Measurements from ENCODE around the gene GGT1.

DNA sequence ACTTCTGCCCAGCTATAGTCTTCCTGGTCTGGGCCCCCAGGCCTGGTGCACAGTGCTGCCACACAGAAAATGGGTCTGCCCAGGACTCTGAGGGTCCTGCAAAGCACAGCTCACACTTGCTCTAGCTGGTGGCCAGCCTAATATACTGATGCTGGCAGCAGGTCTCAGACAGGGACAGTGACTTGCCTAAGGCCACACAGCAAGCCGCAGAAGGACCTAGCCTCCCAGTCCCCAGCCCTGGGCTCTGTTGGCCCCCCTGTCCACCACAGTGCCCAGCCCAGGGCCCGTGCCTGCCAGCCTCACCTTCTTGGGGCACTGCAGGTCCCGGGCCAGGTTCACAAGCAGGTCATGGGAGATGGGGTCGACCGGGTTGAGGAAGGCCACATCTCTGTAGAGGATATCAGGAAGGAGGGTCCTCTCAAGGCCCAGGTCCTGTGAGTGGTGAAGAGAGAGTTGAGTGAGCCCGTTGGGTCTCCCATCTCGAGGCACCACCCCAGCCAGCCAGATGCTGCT lies 13.4 kb upstream of the GGT1 start:
- TF ChIP-seq EZH2 (IDR thresholded peaks at IDR 0.05) (no peak), POLR2A (IDR thresholded peaks at IDR 0.05; ENCODE audit: borderline replicate concordance, extremely low read depth, insufficient read depth, insufficient read length) (no peak), ZNF274 (IDR thresholded peaks at IDR 0.05; ENCODE audit: low read depth, low read length) (no peak), SP1 (IDR thresholded peaks at IDR 0.05; ENCODE audit: low read depth) (no peak), POLR2AphosphoS5 (IDR thresholded peaks at IDR 0.05; ENCODE audit: low read depth, low read length) (no peak), EZH2phosphoT487 (IDR thresholded peaks at IDR 0.05; ENCODE audit: borderline replicate concordance) (no peak), YY1 (IDR thresholded peaks at IDR 0.05; ENCODE audit: extremely low read depth, insufficient replicate concordance, low read depth, low read length) (no peak)
- TF ChIP-seq, protein P1, sequence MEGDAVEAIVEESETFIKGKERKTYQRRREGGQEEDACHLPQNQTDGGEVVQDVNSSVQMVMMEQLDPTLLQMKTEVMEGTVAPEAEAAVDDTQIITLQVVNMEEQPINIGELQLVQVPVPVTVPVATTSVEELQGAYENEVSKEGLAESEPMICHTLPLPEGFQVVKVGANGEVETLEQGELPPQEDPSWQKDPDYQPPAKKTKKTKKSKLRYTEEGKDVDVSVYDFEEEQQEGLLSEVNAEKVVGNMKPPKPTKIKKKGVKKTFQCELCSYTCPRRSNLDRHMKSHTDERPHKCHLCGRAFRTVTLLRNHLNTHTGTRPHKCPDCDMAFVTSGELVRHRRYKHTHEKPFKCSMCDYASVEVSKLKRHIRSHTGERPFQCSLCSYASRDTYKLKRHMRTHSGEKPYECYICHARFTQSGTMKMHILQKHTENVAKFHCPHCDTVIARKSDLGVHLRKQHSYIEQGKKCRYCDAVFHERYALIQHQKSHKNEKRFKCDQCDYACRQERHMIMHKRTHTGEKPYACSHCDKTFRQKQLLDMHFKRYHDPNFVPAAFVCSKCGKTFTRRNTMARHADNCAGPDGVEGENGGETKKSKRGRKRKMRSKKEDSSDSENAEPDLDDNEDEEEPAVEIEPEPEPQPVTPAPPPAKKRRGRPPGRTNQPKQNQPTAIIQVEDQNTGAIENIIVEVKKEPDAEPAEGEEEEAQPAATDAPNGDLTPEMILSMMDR (IDR thresholded peaks at IDR 0.05 in 2 of 3, conservative IDR thresholded peaks at IDR 0.05 in 1 of 3; ENCODE audit: borderline replicate concordance in 1 of 3, insufficient read depth in 1 of 3, low read depth in 2 of 3, low read length in 2 of 3) = no peak
- TF ChIP-seq, protein P2, sequence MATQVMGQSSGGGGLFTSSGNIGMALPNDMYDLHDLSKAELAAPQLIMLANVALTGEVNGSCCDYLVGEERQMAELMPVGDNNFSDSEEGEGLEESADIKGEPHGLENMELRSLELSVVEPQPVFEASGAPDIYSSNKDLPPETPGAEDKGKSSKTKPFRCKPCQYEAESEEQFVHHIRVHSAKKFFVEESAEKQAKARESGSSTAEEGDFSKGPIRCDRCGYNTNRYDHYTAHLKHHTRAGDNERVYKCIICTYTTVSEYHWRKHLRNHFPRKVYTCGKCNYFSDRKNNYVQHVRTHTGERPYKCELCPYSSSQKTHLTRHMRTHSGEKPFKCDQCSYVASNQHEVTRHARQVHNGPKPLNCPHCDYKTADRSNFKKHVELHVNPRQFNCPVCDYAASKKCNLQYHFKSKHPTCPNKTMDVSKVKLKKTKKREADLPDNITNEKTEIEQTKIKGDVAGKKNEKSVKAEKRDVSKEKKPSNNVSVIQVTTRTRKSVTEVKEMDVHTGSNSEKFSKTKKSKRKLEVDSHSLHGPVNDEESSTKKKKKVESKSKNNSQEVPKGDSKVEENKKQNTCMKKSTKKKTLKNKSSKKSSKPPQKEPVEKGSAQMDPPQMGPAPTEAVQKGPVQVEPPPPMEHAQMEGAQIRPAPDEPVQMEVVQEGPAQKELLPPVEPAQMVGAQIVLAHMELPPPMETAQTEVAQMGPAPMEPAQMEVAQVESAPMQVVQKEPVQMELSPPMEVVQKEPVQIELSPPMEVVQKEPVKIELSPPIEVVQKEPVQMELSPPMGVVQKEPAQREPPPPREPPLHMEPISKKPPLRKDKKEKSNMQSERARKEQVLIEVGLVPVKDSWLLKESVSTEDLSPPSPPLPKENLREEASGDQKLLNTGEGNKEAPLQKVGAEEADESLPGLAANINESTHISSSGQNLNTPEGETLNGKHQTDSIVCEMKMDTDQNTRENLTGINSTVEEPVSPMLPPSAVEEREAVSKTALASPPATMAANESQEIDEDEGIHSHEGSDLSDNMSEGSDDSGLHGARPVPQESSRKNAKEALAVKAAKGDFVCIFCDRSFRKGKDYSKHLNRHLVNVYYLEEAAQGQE (IDR thresholded peaks at IDR 0.05; ENCODE audit: low read depth) = no peak
